Osteocyte (in vitro differentiated cells): ENCODE measurements around the gene GALNT2. TPM values are rescaled to one million over a fixed set of nuclear protein-coding genes. Genes with fewer than 3 reads are reported as not detected.
A peak's percentile ranks its signal among the peaks of the same experiment; 100 is the strongest.

Experiments used
- DNase-seq: peaks from one replicate; pipeline ENCODE4 v3.0.0; 2021; ENCODE audit warnings: mixed read lengths; ENCODE audit not compliant: unreplicated experiment; ENCODE audit errors: extremely low spot score
- H3K27ac Mint-ChIP-seq: one replicate; pipeline ENCODE4 v1.8.0; 2021; ENCODE audit warnings: mild to moderate bottlenecking, mixed read lengths; ENCODE audit not compliant: unreplicated experiment
- H3K27me3 Mint-ChIP-seq: one replicate; pipeline ENCODE4 v1.8.0; 2021; ENCODE audit warnings: mixed read lengths; ENCODE audit not compliant: unreplicated experiment
- H3K36me3 Mint-ChIP-seq: one replicate; pipeline ENCODE4 v1.8.0; 2021; ENCODE audit warnings: mixed read lengths; ENCODE audit not compliant: unreplicated experiment
- H3K4me1 Mint-ChIP-seq: one replicate; pipeline ENCODE4 v1.8.0; 2021; ENCODE audit warnings: mixed read lengths; ENCODE audit not compliant: unreplicated experiment
- H3K4me3 Mint-ChIP-seq: one replicate; pipeline ENCODE4 v1.8.0; 2021; ENCODE audit warnings: mild to moderate bottlenecking, moderate library complexity, mixed read lengths; ENCODE audit not compliant: unreplicated experiment
- H3K9me3 Mint-ChIP-seq: one replicate; pipeline ENCODE4 v1.8.0; 2021; ENCODE audit warnings: mixed read lengths; ENCODE audit not compliant: unreplicated experiment
- total RNA-seq: library from RNA; stranded (reverse); gene quantifications from 2 replicates; pipeline ENCODE4 v1.2.1, GENCODE V29; 2021
- TF ChIP-seq, protein P1 (sequence below): fragments of 200-600 bp; sonication (generic); IDR thresholded peaks from 2 replicates; pipeline ENCODE4 v1.5.0; 2021; ENCODE audit warnings: antibody characterized with exemption, mild to moderate bottlenecking, moderate library complexity

GALNT2 gene
- total RNA-seq, 1 donor from 2014 or later: 149 TPM

DNA sequence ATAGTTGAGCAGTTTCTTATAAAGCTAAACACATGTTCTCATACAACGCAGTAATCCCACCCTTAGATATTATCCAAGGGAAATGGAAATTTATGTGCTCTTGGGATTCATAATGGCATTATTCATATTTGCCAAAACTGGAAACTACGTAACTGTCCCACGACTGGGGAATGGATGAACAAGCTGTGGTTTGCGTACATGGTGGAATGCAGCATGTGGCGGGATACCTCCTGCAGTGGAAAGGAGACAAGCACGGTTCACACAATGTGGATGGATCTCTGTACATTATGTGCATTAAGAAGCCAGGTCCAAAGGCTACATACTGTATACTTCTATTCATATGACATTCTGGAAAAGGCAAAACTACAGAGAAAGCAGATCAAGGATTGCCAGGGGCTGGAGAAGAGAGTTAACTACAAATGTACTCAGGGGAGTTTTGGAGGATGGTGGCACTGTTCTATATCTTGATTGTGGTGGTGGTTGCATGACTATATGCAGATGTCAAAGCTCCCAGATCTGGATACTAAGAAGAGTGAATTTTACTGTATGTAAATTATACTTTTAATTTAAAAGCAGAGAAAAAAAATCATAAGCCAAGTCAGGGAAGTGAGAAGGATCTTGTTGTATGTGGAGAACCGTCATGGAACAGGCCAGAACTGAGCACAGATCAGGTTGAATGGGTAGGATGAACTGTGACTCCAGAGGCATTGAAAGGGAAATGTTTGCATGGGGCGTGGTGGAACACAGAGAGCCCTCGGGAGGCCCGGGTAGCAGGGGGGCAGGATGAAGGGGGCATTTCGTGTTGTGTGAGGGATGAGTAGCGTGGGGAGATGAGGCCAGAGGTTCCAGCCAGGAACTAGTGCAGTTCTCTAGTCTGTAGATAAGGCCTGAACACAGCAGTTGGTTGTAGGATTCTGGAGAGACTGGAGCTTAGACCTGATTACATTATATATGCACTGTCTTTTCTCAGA lies 90.7 kb downstream of the GALNT2 start:
- H3K27me3 Mint-ChIP-seq: no peaks in the 10 kb centered on the region
- peaks cover 52% of the 10 kb centered on the region for H3K4me1 Mint-ChIP-seq
- no peak for DNase-seq
- TF ChIP-seq, protein P1, sequence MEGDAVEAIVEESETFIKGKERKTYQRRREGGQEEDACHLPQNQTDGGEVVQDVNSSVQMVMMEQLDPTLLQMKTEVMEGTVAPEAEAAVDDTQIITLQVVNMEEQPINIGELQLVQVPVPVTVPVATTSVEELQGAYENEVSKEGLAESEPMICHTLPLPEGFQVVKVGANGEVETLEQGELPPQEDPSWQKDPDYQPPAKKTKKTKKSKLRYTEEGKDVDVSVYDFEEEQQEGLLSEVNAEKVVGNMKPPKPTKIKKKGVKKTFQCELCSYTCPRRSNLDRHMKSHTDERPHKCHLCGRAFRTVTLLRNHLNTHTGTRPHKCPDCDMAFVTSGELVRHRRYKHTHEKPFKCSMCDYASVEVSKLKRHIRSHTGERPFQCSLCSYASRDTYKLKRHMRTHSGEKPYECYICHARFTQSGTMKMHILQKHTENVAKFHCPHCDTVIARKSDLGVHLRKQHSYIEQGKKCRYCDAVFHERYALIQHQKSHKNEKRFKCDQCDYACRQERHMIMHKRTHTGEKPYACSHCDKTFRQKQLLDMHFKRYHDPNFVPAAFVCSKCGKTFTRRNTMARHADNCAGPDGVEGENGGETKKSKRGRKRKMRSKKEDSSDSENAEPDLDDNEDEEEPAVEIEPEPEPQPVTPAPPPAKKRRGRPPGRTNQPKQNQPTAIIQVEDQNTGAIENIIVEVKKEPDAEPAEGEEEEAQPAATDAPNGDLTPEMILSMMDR: no peak
- peak overlapping the region; percentile 71 for H3K27ac Mint-ChIP-seq
- no peak overlapping the region for H3K4me3 Mint-ChIP-seq
- H3K36me3 Mint-ChIP-seq: peaks cover 3% of the 10 kb centered on the region
- H3K9me3 Mint-ChIP-seq: peaks cover 5% of the 10 kb centered on the region

DNA sequence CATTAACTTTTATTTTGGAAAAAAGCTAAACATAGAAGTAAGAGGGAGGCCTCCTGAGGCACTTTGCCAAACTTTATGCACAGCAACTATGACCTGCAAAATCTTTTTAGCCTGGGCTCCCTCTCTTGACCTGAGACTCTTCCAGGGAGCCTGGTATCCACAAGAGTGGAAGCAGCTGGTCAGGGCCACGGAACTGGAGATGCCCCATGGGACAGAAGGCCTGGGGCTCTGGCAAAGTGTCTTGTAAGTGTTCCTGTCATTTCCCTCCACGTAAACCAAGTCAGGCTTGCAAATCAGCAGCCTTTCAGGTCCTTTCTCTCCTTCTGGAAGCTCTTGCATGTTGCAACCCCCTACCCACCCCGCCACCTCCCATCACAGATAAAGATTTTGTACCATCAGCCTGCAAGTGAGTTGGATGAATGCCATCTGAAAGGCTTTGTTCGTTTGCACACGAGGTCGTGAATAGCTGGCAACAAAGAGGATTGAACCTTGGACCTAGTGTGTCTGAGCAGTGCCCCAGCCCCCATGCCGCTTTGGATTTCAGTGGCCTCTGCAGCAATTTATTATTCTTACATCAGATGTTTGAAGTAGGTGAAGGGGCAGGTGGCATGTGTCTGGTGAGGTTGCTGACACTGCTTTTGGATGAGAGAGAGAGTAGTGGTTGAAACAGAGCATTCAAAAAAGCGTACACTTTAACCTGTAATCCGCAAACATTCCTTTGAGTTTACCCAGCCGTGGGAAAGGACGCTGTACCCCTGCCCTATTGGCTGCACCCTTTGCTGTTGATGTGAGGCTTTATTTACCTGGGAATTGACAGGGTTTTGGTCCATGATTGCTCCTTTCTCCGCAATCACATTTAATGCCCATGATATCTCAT lies 91.6 kb downstream of the GALNT2 start:
- Mint-ChIP-seq H3K9me3 (peaks cover 5% of the 10 kb centered on the region), H3K36me3 (peaks cover 3% of the 10 kb centered on the region), H3K4me1 (peaks cover 59% of the 10 kb centered on the region), H3K27me3 (no peaks in the 10 kb centered on the region), H3K4me3 (no peak overlapping the region), H3K27ac (peak overlapping the region; percentile 71)
- TF ChIP-seq, protein P1: no peak
- no peak for DNase-seq

DNA sequence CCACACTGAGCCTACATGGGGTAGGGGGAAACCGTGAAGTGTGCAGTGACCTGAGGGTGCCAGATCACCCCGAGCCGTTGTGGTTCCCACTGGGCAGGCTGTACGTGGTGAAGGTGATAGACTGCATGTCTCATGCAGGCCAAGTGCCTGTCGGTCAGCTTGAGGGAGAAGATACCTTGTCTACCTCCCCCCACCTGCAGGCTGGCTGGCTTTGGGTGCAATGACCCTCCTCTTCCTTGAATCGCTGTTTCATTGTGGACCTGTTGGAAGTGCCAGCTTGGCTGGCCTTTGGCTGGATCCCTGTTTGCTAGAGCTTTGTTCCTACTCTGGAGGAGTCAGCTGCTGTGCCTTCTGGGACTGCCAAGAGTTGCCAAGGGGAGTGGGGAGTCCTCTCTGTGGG lies 92.5 kb downstream of the GALNT2 start:
- Mint-ChIP-seq H3K4me3 (no peak overlapping the region), H3K27ac (peak overlapping the region; percentile 24), H3K4me1 (peaks cover 62% of the 10 kb centered on the region), H3K36me3 (peaks cover 3% of the 10 kb centered on the region), H3K27me3 (no peaks in the 10 kb centered on the region), H3K9me3 (peaks cover 5% of the 10 kb centered on the region)
- TF ChIP-seq, protein P1: no peak
- no peak for DNase-seq

DNA sequence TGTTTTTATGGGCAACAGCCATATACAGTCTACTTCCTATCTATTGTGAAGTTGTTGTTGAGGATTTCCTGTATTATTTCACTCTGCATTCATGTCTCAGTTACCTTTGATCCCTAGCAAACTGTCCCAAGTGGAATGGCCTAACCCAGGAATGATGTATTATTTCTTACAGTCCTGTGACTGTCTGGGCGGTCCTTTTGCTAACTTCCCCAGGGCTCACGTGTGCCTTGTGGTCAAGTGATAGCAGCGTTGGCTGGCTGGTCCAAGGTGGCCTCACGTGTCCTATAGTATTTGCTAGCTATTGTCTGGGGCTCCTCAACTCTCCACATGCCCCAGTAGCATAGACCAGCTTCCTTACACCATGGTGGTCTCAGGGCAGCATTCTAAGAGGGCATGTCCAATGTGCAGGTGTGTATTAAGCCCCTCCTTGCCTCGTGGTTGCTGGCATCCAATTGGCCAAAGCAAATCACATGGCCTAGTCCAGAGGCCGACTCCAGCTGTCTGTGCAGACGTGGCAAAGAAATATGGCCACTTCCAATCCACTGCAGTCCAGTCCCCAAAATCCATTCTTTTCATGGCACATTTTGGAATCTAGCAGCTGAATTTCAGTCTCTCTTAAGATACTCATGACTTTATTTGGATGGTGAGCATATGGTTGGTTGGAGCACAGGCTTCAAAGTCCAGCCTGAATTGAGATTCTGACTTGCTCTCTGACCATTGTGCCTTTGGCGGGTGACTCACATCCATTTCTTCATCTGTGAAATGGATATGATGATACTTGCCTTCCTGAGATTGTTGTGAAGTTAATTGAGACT lies 94.1 kb downstream of the GALNT2 start:
- DNase-seq: no peak
- no peak overlapping the region for H3K27ac Mint-ChIP-seq
- TF ChIP-seq, protein P1: no peak
- H3K4me3 Mint-ChIP-seq: no peak overlapping the region
- H3K36me3 Mint-ChIP-seq: peaks cover 2% of the 10 kb centered on the region
- H3K9me3 Mint-ChIP-seq: peaks cover 5% of the 10 kb centered on the region
- peaks cover 54% of the 10 kb centered on the region for H3K4me1 Mint-ChIP-seq
- no peaks in the 10 kb centered on the region for H3K27me3 Mint-ChIP-seq
